Right lobe of liver (tissue), 6 donors: ENCODE results near the gene OLFM2. TPM values are rescaled to one million over a fixed set of nuclear protein-coding genes. Genes with fewer than 3 reads are reported as not detected.

Experiments
- ATAC-seq, 4 donors: fragments of 200-7000 bp; cut with Tn5 transposase; one replicate each; pipeline ENCODE4 v1.9.1; 2020; ENCODE audit warnings: mild to moderate bottlenecking in 4 of 4, moderate library complexity in 4 of 4
- DNase-seq, 3 donors: peaks; one replicate each; pipeline ENCODE4 v3.0.0-alpha.2; 2020
- H3K27ac ChIP-seq, 3 donors: fragments of 200-600 bp; one replicate each; pipeline ENCODE4 v1.8.0; 2022
- H3K27me3 ChIP-seq, 2 donors: fragments of 200-600 bp; one replicate each; pipeline ENCODE4 v1.8.0; 2022
- H3K36me3 ChIP-seq, 4 donors: fragments of 200-600 bp; sonication (generic) in 1 of 4; one replicate each; pipeline versions ENCODE4 v1.5.1 to v1.8.0; 2017 to 2022; ENCODE audit warnings: control low read depth in 1 of 4
- H3K4me1 ChIP-seq, 4 donors: fragments of 200-600 bp; sonication (generic) in 1 of 4; one replicate each; pipeline versions ENCODE4 v1.5.1 to v1.8.0; 2017 to 2022; ENCODE audit warnings: control low read depth in 1 of 4
- H3K4me3 ChIP-seq, 3 donors: fragments of 200-600 bp; one replicate each; pipeline ENCODE4 v1.8.0; 2022
- H3K9me3 ChIP-seq, 4 donors: fragments of 200-600 bp; sonication (generic) in 1 of 4; one replicate each; pipeline versions ENCODE4 v1.5.1 to v1.8.0; 2017 to 2022; ENCODE audit warnings: control low read depth in 1 of 4
- POLR2A ChIP-seq: fragments of 450-650 bp; IDR thresholded peaks from one replicate; pipeline ENCODE4 v1.6.1; 2017; ENCODE audit warnings: antibody characterized with exemption, mild to moderate bottlenecking
- whole genome bisulfite sequencing: methylation state at CpG from one replicate; pipeline ENCODE4 v1.1.6; 2018; ENCODE audit warnings: low coverage, low lambda C conversion rate; ENCODE audit not compliant: insufficient coverage; ENCODE audit errors: missing lambda C conversion rate; 5-methylcytosine and 5-hydroxymethylcytosine counted together
- intact Hi-C, 2 donors: fragments of 100-400 bp; cut with DNase I; formaldehyde crosslinking; loops; one replicate each; pipeline versions ENCODE4 v1.11.2 to v1.14.1; 2022
- total RNA-seq, 6 experiments: library from RNA; depleted of rRNA in 2 of 6; stranded (reverse); fragments of >200 nt in 2 of 6; fragmentation: NEBNext Ultra II Directional in 3 of 6; extraction: Animal tissue kit (Norgen Biotek cat#: 25700) in 3 of 6; gene quantifications; one replicate each; pipeline versions ENCODE4 v1.1.0 to v1.2.4, GENCODE V29; 2016 to 2023
- TF ChIP-seq, protein P1 (sequence below), 4 donors: fragments of 200-600 bp in 3 of 4; fragments of 450-650 bp in 1 of 4; IDR thresholded peaks; one replicate each; pipeline versions ENCODE4 v1.5.1 to v1.8.0; 2016 to 2022; ENCODE audit warnings: antibody characterized with exemption in 4 of 4, mild to moderate bottlenecking in 2 of 4
- donor health status: DM: no; HTN: yes; CAD: no.
- donor health status: DM: no; HTN: no; CAD: no.
- donor health status: DM: no; HTN: no; CAD: no.
- donor health status: DM: no; HTN: yes; CAD: no.
- donor health status: DM: no; HTN: yes; CAD: no.

The OLFM2 gene
- total RNA-seq, 6 experiments from 2014 or later, result 3.8 to 72.5 (median 31.8) TPM

GRCh38 chr19:9966448-9966847 lies 30.1 kb upstream of the OLFM2 start:
- Histone ChIP-seq H3K9me3 (no peaks in the 10 kb centered on the region), H3K36me3 (no peaks in the 10 kb centered on the region), H3K27me3 (no peaks in the 10 kb centered on the region), H3K27ac (no peak overlapping the region), H3K4me1 (no peaks in the 10 kb centered on the region), H3K4me3 (no peak overlapping the region)
- DNase-seq (no peak), ATAC-seq (no peak)
- intact Hi-C loops, result no loop called here
- no peak for TF ChIP-seq POLR2A
- TF ChIP-seq, protein P1, sequence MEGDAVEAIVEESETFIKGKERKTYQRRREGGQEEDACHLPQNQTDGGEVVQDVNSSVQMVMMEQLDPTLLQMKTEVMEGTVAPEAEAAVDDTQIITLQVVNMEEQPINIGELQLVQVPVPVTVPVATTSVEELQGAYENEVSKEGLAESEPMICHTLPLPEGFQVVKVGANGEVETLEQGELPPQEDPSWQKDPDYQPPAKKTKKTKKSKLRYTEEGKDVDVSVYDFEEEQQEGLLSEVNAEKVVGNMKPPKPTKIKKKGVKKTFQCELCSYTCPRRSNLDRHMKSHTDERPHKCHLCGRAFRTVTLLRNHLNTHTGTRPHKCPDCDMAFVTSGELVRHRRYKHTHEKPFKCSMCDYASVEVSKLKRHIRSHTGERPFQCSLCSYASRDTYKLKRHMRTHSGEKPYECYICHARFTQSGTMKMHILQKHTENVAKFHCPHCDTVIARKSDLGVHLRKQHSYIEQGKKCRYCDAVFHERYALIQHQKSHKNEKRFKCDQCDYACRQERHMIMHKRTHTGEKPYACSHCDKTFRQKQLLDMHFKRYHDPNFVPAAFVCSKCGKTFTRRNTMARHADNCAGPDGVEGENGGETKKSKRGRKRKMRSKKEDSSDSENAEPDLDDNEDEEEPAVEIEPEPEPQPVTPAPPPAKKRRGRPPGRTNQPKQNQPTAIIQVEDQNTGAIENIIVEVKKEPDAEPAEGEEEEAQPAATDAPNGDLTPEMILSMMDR (IDR thresholded peaks at IDR 0.05), result no peak
- WGBS, result 46% methylated on average over 12 of the region's 29 CpGs

- DNase-seq, result no peak
- Histone ChIP-seq H3K27ac (no peak overlapping the region), H3K27me3 (no peaks in the 10 kb centered on the region), H3K4me1 (no peaks in the 10 kb centered on the region), H3K9me3 (no peaks in the 10 kb centered on the region), H3K4me3 (no peak overlapping the region), H3K36me3 (no peaks in the 10 kb centered on the region)
- 75% methylated on average over 8 of the region's 14 CpGs for WGBS
- TF ChIP-seq, protein P1 (IDR thresholded peaks at IDR 0.05), result no peak
- TF ChIP-seq POLR2A, result no peak
- intact Hi-C loops, result no loop called here
- ATAC-seq, result no peak
Observed at GRCh38 chr19:9966024-9966423, 29.7 kb upstream of the OLFM2 start.

GRCh38 chr19:9962623-9963290 lies 26.4 kb upstream of the OLFM2 start:
- H3K4me1 ChIP-seq, result no peaks in the 10 kb centered on the region
- H3K9me3 ChIP-seq, result no peaks in the 10 kb centered on the region
- no peak for TF ChIP-seq POLR2A
- no peak overlapping the region for H3K4me3 ChIP-seq
- WGBS, result 60% methylated on average over 7 of the region's 7 CpGs
- H3K27me3 ChIP-seq, result no peaks in the 10 kb centered on the region
- intact Hi-C loops, result no loop called here
- H3K27ac ChIP-seq, result no peak overlapping the region
- H3K36me3 ChIP-seq, result no peaks in the 10 kb centered on the region
- DNase-seq (no peak), ATAC-seq (no peak)

DNA sequence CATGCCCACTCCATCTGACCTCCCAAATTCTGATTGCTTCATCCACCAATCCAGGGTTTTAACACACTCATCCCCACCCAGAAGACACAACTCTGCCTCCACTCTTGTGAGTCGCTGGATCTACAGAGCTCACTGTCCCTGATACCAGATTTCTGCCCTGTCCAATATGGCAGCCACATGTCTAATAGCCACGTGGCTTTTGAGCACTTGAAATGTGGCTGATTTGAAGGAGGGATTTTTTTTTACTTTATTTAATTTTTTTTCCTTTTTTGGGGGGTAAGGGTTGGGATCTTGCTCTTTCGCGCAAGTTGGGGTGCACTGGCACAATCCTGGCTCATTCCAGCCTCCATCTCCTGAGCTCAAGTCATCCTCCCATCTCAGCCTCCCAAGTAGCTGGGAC lies 24.8 kb upstream of the OLFM2 start:
- TF ChIP-seq, protein P1 (IDR thresholded peaks at IDR 0.05), result no peak
- no peak for TF ChIP-seq POLR2A
- intact Hi-C loops, result no loop called here
- Histone ChIP-seq H3K27me3 (no peaks in the 10 kb centered on the region), H3K27ac (no peak overlapping the region), H3K4me1 (no peaks in the 10 kb centered on the region), H3K9me3 (no peaks in the 10 kb centered on the region), H3K36me3 (no peaks in the 10 kb centered on the region), H3K4me3 (no peak overlapping the region)
- 81% methylated on average over 4 of the region's 4 CpGs for WGBS
- no peak for DNase-seq
- ATAC-seq, result no peak

DNA sequence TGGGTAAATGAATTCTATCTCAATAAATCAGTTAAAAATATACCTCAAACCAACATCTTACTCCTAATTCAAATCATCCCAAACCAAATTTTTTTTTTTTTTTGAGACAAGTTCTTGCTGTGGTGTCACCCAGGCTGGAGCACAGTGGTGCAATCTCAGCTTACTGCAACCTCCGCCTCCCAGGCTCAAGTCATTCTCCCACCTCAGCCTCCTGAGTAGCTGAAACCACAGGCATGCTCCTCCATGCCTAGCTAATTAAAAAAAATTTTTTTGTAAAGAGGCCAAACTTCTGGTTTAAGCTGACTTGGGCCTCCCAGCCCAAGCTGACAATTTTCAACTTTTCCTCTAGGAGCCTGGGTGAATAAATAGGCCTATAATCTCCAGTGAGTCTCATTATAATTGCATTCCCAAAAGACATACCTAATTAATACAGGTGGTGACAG lies 22.1 kb upstream of the OLFM2 start:
- Histone ChIP-seq H3K4me1 (no peaks in the 10 kb centered on the region), H3K36me3 (no peaks in the 10 kb centered on the region), H3K9me3 (no peaks in the 10 kb centered on the region), H3K27ac (no peak overlapping the region), H3K27me3 (no peaks in the 10 kb centered on the region), H3K4me3 (no peak overlapping the region)
- DNase-seq (no peak), ATAC-seq (no peak)
- intact Hi-C loops, result no loop called here
- TF ChIP-seq, protein P1 (IDR thresholded peaks at IDR 0.05), result no peak
- TF ChIP-seq POLR2A, result no peak
- 67% methylated on average over 1 of the region's 1 CpG for WGBS
